Ascending aorta (tissue), 2 donors: ENCODE data around the gene SERGEF. TPM values are rescaled to one million over a fixed set of nuclear protein-coding genes. Genes with fewer than 3 reads are reported as not detected.

ENCODE experiments used
- DNase-seq, 2 donors: peaks; one replicate each; pipeline ENCODE4 v3.0.0-alpha.2; 2019; ENCODE audit warnings: low spot score in 2 of 2
- H3K27ac ChIP-seq, 2 donors: fragments of 200-600 bp; sonication (generic); one replicate each; pipeline ENCODE4 v1.5.1; 2016 to 2017; ENCODE audit warnings: mild to moderate bottlenecking in 1 of 2
- H3K27me3 ChIP-seq: fragments of 200-600 bp; sonication (generic); one replicate; pipeline ENCODE4 v1.5.1; 2017
- H3K36me3 ChIP-seq, 2 donors: fragments of 200-600 bp; sonication (generic); one replicate each; pipeline ENCODE4 v1.5.1; 2016
- H3K4me1 ChIP-seq, 2 donors: fragments of 200-600 bp; sonication (generic); one replicate each; pipeline ENCODE4 v1.5.1; 2016 to 2017; ENCODE audit warnings: mild to moderate bottlenecking in 1 of 2
- H3K4me3 ChIP-seq, 2 donors: fragments of 200-600 bp; sonication (generic); one replicate each; pipeline ENCODE4 v1.5.1; 2016 to 2017; ENCODE audit warnings: mild to moderate bottlenecking in 1 of 2
- H3K9me3 ChIP-seq, 2 donors: fragments of 200-600 bp; sonication (generic); one replicate each; pipeline ENCODE4 v1.5.1; 2016
- CTCF ChIP-seq, 3 experiments: fragments of 200-600 bp in 2 of 3; fragments of 450-650 bp in 1 of 3; sonication (generic) in 2 of 3; IDR thresholded peaks; one replicate each; pipeline ENCODE4 v1.5.1; 2016 to 2019; ENCODE audit warnings: antibody characterized with exemption in 3 of 3, mild to moderate bottlenecking in 1 of 3, moderate library complexity in 1 of 3
- intact Hi-C: fragments of 100-400 bp; cut with DNase I; formaldehyde crosslinking; loops from one replicate; pipeline ENCODE4 v1.15.1; 2023
- total RNA-seq: library from RNA; depleted of rRNA; stranded (reverse); fragments of >200 nt; gene quantifications from one replicate; pipeline ENCODE4 v1.1.0, GENCODE V29; 2016

SERGEF gene
- total RNA-seq, 1 donor from 2014 or later, result 13.6 TPM

- no peak for TF ChIP-seq CTCF (IDR thresholded peaks at IDR 0.05)
- no peaks in the 10 kb centered on the region for H3K27me3 ChIP-seq
- H3K9me3 ChIP-seq, result no peaks in the 10 kb centered on the region
- intact Hi-C loops, result no loop called here
- H3K36me3 ChIP-seq, result no peaks in the 10 kb centered on the region
- DNase-seq, result peak in 1 of 2 donors; percentile 77
- peaks cover 0 to 16% of the 10 kb centered on the region in 2 donors for H3K4me1 ChIP-seq
- no peak overlapping the region for H3K4me3 ChIP-seq
- peak overlapping the region; percentile 34 to 48 for H3K27ac ChIP-seq
Observed at GRCh38 chr11:17821648-17822400, 191.0 kb downstream of the SERGEF start.

DNA sequence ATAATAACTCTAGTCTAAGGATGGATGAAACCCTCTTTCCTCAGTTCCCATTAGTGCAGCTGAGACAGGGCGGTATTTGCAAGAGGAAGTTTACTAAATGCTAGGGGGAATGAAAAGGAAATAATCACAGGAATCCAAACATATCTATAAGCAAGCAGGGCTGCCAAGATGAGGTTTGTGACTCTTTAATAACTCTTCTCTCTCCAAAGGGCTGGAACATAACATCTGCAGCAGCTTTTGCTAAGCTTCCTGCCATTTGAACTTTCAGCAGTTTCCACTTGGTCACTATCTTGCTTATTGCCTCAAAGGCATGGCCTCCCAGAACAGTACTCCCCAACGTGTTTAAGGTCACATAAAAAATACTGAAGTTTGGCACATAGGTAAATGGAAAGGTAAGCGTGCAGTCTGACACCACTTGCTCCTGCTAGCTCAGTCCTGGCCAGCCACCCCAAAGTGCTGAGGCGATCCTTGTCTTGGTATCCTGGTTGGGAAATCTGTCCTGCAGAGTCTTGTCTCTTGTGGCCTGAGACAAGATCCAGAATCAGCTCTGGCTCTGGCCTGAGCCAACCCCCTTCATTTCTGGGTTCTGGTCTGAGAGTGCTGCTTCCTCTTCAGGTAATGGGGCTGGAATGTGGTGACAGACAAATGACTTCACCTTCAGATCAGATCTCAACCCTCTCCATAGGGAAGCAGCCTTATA lies 196.5 kb downstream of the SERGEF start:
- TF ChIP-seq CTCF (IDR thresholded peaks at IDR 0.05), result no peak
- Histone ChIP-seq H3K36me3 (no peaks in the 10 kb centered on the region), H3K4me3 (no peak overlapping the region), H3K9me3 (no peaks in the 10 kb centered on the region), H3K27me3 (no peaks in the 10 kb centered on the region), H3K4me1 (peaks cover 12 to 29% of the 10 kb centered on the region in 2 donors), H3K27ac (no peak overlapping the region)
- no peak for DNase-seq
- intact Hi-C loops, result no loop called here

DNA sequence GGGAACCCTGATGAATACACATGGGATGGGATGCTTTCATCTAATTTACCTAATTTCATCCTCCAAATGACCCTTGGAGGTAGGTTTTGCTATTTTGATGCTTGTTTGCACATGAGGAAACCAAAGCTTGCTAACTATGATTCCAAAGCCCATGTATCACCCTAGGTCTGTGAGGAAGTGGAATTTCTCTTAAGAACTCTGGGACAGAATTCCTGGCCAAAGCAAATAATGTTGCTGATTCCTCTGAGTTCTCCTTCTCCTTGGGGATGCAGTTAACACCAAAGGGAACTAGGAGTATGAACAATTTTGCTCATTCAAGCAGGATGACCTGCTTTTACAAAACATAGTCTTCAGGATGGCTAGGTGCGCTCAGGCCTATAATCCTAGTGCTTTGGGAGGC lies 198.3 kb downstream of the SERGEF start:
- no peaks in the 10 kb centered on the region for H3K27me3 ChIP-seq
- H3K9me3 ChIP-seq, result no peaks in the 10 kb centered on the region
- H3K36me3 ChIP-seq, result no peaks in the 10 kb centered on the region
- peaks cover 12 to 28% of the 10 kb centered on the region in 2 donors for H3K4me1 ChIP-seq
- H3K4me3 ChIP-seq, result no peak overlapping the region
- no peak overlapping the region for H3K27ac ChIP-seq
- intact Hi-C loops, result no loop called here
- no peak for TF ChIP-seq CTCF (IDR thresholded peaks at IDR 0.05)
- no peak for DNase-seq

DNA sequence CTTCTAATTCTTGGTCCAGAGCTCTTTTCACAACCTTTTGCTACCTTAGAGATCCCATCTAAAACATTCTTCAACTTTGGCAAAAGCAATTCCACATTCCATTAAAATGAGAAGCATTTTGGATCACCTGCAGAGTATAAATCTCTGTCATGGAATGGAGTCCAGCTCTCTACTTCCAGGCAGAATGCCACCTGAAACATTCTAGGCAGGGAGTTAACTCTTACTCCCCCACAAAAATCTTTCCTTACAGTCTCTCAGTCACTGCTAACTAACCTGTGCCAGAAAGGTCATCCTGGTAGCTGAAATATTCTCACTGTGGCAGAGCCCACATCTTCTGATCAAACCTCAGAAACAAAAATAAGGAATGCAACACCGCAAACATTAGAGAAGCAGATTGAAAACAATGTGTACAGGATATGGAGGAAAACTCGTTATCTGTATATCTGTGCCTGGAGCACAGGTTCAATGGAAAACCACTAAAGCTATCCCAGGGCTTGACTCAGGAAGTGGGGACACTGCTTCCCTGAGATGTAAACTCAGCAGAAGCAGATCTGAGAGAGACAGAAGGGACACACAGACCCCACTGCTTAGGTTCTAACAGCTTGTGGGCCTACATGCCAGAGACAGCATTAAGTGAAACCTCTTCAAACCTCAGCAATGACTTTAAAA lies 199.3 kb downstream of the SERGEF start:
- DNase-seq, result no peak
- H3K27ac ChIP-seq, result peak overlapping the region; percentile 26 to 42
- no peaks in the 10 kb centered on the region for H3K9me3 ChIP-seq
- no peaks in the 10 kb centered on the region for H3K36me3 ChIP-seq
- no peak for TF ChIP-seq CTCF (IDR thresholded peaks at IDR 0.05)
- H3K4me3 ChIP-seq, result no peak overlapping the region
- H3K27me3 ChIP-seq, result no peaks in the 10 kb centered on the region
- peaks cover 12 to 28% of the 10 kb centered on the region in 2 donors for H3K4me1 ChIP-seq
- intact Hi-C loops, result no loop called here

DNA sequence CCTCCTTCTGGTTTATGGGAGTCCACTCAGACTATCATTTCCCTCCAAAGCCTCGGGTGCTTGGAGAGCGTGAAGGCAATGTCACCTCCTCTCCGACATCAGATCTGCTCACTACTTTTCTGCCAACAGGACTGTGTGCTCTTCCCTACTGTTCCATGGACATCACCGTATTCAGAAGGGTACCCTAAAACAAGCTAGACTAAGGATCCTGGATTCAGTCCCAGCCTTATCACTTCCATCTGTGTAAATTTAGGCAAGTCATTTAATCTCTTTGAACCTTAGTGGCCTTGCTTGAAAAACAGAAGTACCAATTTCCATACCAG lies 200.0 kb downstream of the SERGEF start:
- Histone ChIP-seq H3K27ac (no peak overlapping the region), H3K9me3 (no peaks in the 10 kb centered on the region), H3K36me3 (no peaks in the 10 kb centered on the region), H3K4me1 (peaks cover 12 to 28% of the 10 kb centered on the region in 2 donors), H3K27me3 (no peaks in the 10 kb centered on the region), H3K4me3 (no peak overlapping the region)
- no peak for TF ChIP-seq CTCF (IDR thresholded peaks at IDR 0.05)
- no peak for DNase-seq
- intact Hi-C loops, result no loop called here
